ENCODE measurements around the gene KRTAP5-6. TPM values are rescaled to one million over a fixed set of nuclear protein-coding genes. Genes with fewer than 3 reads are reported as not detected.
"Not testable (repeated sequence)": the region's sequence is repeated elsewhere in the genome, so short reads cannot be mapped to it uniquely, and the experiment has no call there.

KRTAP5-6 gene
- total RNA-seq, 1 experiment from 2014 or later: not detected

DNA sequence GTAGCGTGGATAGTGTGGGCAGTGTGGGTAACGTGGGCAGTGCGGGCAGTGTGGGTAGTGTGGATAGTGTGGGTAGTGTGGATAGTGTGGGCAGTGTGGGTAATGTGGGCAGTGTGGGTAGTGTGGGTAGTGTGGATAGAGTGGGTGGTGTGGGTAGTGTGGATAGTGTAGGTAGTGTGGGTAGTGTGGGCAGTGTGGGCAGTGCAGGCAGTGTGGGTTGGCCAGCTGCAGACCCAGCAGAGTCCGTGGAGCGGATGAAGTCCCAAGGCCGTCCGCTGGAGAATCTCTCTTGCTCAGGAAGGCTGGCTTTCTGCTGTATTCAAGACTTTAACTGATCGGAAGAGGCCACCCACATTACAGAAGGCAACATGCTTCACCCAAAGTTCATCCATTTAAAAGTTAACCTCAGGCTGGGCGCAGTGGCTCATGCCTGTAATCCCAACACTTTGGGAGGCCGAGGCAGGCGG lies 26.1 kb upstream of the KRTAP5-6 start:
- no peaks in the 10 kb centered on the region for H3K4me1 ChIP-seq
- no peaks in the 10 kb centered on the region for H3K36me3 ChIP-seq
- H3K27ac ChIP-seq: no peak overlapping the region
- no peak for DNase-seq
- H3K9me3 ChIP-seq (replicated peaks): no peaks in the 10 kb centered on the region
- H3K4me3 ChIP-seq: no peak overlapping the region
- H3K27me3 ChIP-seq: peaks cover 2% of the 10 kb centered on the region; the same call in 1 of the 2 replicates

GRCh38 chr11:1671658-1672057 lies 25.3 kb upstream of the KRTAP5-6 start:
- Histone ChIP-seq H3K4me1 (no peaks in the 10 kb centered on the region), H3K27ac (no peak overlapping the region), H3K9me3 (replicated peaks) (no peaks in the 10 kb centered on the region), H3K4me3 (no peak overlapping the region), H3K36me3 (no peaks in the 10 kb centered on the region), H3K27me3 (peaks cover 3% of the 10 kb centered on the region; the same call in 1 of the 2 replicates)
- DNase-seq: no peak

- H3K36me3 ChIP-seq: no peaks in the 10 kb centered on the region
- DNase-seq: no peak
- no peak overlapping the region for H3K27ac ChIP-seq
- H3K4me1 ChIP-seq: no peaks in the 10 kb centered on the region
- no peak overlapping the region for H3K4me3 ChIP-seq
- peaks cover 9% of the 10 kb centered on the region for H3K27me3 ChIP-seq
- no peaks in the 10 kb centered on the region for H3K9me3 ChIP-seq (replicated peaks)
Measured at GRCh38 chr11:1672613-1673350, 24.2 kb upstream of the KRTAP5-6 start.

- DNase-seq: no peak
- Histone ChIP-seq H3K27me3 (peaks cover 7% of the 10 kb centered on the region; the same call in 1 of the 2 replicates), H3K4me3 (no peak overlapping the region), H3K9me3 (replicated peaks) (no peaks in the 10 kb centered on the region), H3K36me3 (no peaks in the 10 kb centered on the region), H3K4me1 (no peaks in the 10 kb centered on the region), H3K27ac (no peak overlapping the region)
Measured at GRCh38 chr11:1673446-1674172, 23.4 kb upstream of the KRTAP5-6 start.

GRCh38 chr11:1674173-1675131 lies 22.5 kb upstream of the KRTAP5-6 start:
- Histone ChIP-seq H3K36me3 (no peaks in the 10 kb centered on the region), H3K27ac (no peak overlapping the region), H3K27me3 (peaks cover 7% of the 10 kb centered on the region; the same call in 1 of the 2 replicates), H3K4me3 (no peak overlapping the region), H3K9me3 (replicated peaks) (no peaks in the 10 kb centered on the region), H3K4me1 (no peaks in the 10 kb centered on the region)
- no peak for DNase-seq

GRCh38 chr11:1675536-1676228 lies 21.3 kb upstream of the KRTAP5-6 start:
- no peak overlapping the region for H3K27ac ChIP-seq
- no peak overlapping the region for H3K4me3 ChIP-seq
- no peaks in the 10 kb centered on the region for H3K4me1 ChIP-seq
- H3K9me3 ChIP-seq (replicated peaks): no peaks in the 10 kb centered on the region
- DNase-seq: no peak
- H3K27me3 ChIP-seq: peaks cover 7% of the 10 kb centered on the region; the same call in 1 of the 2 replicates
- H3K36me3 ChIP-seq: no peaks in the 10 kb centered on the region

- Histone ChIP-seq H3K4me1 (no peaks in the 10 kb centered on the region), H3K27ac (no peak overlapping the region), H3K4me3 (no peak overlapping the region), H3K36me3 (no peaks in the 10 kb centered on the region), H3K27me3 (peaks cover 7% of the 10 kb centered on the region; the same call in 1 of the 2 replicates), H3K9me3 (replicated peaks) (no peaks in the 10 kb centered on the region)
- DNase-seq: no peak
Measured at GRCh38 chr11:1676229-1676740, 20.7 kb upstream of the KRTAP5-6 start.

GRCh38 chr11:1679881-1680280 lies 17.1 kb upstream of the KRTAP5-6 start:
- no peak overlapping the region for H3K27ac ChIP-seq
- no peak for DNase-seq
- H3K27me3 ChIP-seq: peaks cover 7% of the 10 kb centered on the region; the same call in 1 of the 2 replicates
- H3K36me3 ChIP-seq: no peaks in the 10 kb centered on the region
- H3K9me3 ChIP-seq (replicated peaks): no peaks in the 10 kb centered on the region
- H3K4me3 ChIP-seq: no peak overlapping the region
- H3K4me1 ChIP-seq: no peaks in the 10 kb centered on the region

- Histone ChIP-seq H3K4me3 (no peak overlapping the region), H3K4me1 (no peaks in the 10 kb centered on the region), H3K27ac (no peak overlapping the region), H3K36me3 (no peaks in the 10 kb centered on the region), H3K9me3 (replicated peaks) (no peaks in the 10 kb centered on the region), H3K27me3 (peaks cover 4% of the 10 kb centered on the region; the same call in 1 of the 2 replicates)
- no peak for DNase-seq
Measured at GRCh38 chr11:1682225-1682905, 14.6 kb upstream of the KRTAP5-6 start.

- DNase-seq; H3K36me3 ChIP-seq; H3K4me3 ChIP-seq; H3K27me3 ChIP-seq; H3K4me1 ChIP-seq; H3K27ac ChIP-seq; H3K9me3 ChIP-seq (replicated peaks): not testable (repeated sequence)
Measured at GRCh38 chr11:1683216-1683615, 13.8 kb upstream of the KRTAP5-6 start.

- not testable (repeated sequence) for H3K27ac ChIP-seq; H3K4me1 ChIP-seq; H3K27me3 ChIP-seq; H3K36me3 ChIP-seq; H3K9me3 ChIP-seq (replicated peaks); DNase-seq; H3K4me3 ChIP-seq
Measured at GRCh38 chr11:1683904-1684572, 13.0 kb upstream of the KRTAP5-6 start.

- DNase-seq; H3K4me3 ChIP-seq; H3K9me3 ChIP-seq (replicated peaks); H3K36me3 ChIP-seq; H3K27me3 ChIP-seq; H3K27ac ChIP-seq; H3K4me1 ChIP-seq: not testable (repeated sequence)
Measured at GRCh38 chr11:1684886-1685874, 11.8 kb upstream of the KRTAP5-6 start.
